Astrocyte of the cerebellum (primary cell): Measurements from ENCODE around the gene BMAL1.

Experiments used
- DNase-seq: peaks from one replicate; pipeline ENCODE4 v3.0.0-alpha.2; 2011; ENCODE audit warnings: low read depth
- H3K4me3 ChIP-seq: 2 replicates; pipeline ENCODE4 v1.5.1; 2011; ENCODE audit warnings: mild to moderate bottlenecking, low read depth, low read length, moderate library complexity
- in situ Hi-C: cut with HindIII; loops from 2 replicates; pipeline ENCODE4 v1.10.0; 2017; ENCODE audit warnings: low sequenced_read_pairs
- TF ChIP-seq, protein P1 (sequence below): IDR thresholded peaks from 2 replicates; pipeline ENCODE4 v1.5.1; 2012; ENCODE audit warnings: low read length, low read depth, moderate library complexity, mild to moderate bottlenecking; ENCODE audit errors: missing control alignments

The BMAL1 gene

DNA sequence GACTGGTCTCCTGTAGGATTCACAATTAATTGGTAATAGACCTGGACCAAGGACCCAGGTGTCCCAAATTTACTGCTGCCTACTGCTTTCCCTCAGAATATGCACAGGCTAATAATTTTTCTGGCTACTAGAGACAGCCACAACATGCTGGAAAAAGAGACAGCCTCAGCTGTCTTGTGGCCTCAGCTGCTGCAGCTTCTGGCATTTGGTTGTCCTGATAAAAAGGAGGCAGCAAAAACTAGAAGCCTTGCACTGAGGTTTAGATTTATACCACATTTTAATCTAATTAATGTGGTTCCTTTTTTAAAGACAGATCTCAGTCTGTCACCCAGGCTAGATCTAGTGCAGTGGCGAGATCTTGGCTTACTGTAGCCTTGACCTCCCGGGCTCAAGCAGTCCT, 95.6 kb downstream of the BMAL1 start:
- DNase-seq, result no peak
- H3K4me3 ChIP-seq, result no peak overlapping the region
- in situ Hi-C loops, result no loop called here
- TF ChIP-seq, protein P1, sequence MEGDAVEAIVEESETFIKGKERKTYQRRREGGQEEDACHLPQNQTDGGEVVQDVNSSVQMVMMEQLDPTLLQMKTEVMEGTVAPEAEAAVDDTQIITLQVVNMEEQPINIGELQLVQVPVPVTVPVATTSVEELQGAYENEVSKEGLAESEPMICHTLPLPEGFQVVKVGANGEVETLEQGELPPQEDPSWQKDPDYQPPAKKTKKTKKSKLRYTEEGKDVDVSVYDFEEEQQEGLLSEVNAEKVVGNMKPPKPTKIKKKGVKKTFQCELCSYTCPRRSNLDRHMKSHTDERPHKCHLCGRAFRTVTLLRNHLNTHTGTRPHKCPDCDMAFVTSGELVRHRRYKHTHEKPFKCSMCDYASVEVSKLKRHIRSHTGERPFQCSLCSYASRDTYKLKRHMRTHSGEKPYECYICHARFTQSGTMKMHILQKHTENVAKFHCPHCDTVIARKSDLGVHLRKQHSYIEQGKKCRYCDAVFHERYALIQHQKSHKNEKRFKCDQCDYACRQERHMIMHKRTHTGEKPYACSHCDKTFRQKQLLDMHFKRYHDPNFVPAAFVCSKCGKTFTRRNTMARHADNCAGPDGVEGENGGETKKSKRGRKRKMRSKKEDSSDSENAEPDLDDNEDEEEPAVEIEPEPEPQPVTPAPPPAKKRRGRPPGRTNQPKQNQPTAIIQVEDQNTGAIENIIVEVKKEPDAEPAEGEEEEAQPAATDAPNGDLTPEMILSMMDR, result no peak

DNA sequence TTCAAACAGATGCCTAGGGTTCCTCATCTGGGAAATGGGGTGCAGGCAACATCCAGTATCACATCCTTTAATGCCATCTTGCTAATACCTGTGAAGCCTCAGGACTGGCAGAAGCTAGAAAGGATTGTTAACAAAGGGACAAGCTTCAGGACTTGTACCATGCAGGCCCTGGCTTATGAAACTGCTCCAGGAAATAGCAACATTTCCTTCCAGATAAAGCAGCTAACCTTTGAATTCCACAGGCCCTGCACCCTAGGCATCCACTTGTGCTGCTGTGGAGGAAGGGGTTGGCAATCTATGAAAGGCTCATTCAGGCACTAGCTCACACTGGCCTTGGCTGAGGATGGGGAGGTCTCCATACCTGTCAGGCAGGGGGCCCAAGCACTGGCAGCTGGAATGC, 98.2 kb downstream of the BMAL1 start:
- DNase-seq, result no peak
- TF ChIP-seq, protein P1, result no peak
- H3K4me3 ChIP-seq, result no peak overlapping the region
- in situ Hi-C loops, result no loop called here

DNA sequence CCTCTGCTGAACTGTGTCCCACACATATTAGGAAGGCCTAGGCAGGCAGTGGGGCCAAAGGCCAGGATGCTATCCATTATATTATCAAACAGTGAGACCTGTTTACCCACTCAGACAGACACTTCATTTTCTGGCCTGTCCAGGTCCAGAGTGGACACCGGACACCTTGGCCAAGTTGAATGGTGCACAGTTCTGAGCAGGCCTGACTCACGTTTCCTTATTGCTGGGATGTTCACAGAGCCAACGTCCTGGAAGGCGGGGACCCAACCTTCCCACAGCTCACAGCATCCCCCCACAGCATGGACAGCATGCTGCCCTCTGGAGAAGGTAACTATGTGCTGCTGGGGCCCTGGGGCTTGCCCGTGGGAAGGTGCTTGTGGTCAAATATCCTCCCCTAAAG, 98.8 kb downstream of the BMAL1 start:
- DNase-seq, result no peak
- TF ChIP-seq, protein P1, result no peak
- H3K4me3 ChIP-seq, result no peak overlapping the region
- in situ Hi-C loops, result no loop called here

DNA sequence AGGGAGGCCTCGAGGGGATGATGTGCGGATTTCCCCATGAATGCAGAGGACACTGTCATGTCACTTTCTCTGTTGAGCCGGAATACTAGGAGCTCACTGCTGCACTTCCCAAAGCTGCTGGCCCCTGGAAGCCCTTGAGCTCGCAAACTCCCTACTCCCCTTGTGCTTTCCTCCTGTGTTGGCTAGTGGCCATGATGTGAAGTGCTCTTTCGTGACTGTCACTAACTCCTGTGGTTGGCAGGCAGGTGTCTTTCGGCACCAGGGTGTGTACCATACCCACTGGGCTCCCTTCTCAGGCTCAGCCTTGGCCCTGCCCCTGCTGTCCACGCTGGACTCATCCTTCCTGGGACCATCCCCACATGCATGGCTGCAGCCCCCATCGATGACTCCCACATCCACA, 99.2 kb downstream of the BMAL1 start:
- in situ Hi-C loops, result no loop called here
- no peak for DNase-seq
- TF ChIP-seq, protein P1, result no peak
- H3K4me3 ChIP-seq, result no peak overlapping the region

DNA sequence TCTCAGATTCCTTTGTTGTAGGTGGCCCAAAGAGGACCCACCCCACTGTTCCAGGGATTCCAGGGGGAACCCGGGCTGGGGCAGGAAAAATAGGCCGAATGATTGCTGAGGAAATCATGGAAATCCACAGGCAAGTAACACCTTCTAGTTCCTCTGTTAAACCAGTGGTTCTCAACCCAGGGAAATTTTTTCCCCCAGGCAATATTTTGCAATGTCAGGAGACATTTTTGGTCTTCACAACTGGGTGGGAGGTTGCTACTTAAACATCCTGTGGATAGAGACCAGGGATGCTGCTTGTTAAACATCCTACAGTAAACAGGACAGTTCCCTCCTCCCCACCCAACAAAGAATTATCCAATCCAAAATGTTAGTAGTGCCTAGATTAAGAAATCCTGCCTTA, 100.7 kb downstream of the BMAL1 start:
- TF ChIP-seq, protein P1, result no peak
- in situ Hi-C loops, result no loop called here
- no peak for DNase-seq
- H3K4me3 ChIP-seq, result no peak overlapping the region

DNA sequence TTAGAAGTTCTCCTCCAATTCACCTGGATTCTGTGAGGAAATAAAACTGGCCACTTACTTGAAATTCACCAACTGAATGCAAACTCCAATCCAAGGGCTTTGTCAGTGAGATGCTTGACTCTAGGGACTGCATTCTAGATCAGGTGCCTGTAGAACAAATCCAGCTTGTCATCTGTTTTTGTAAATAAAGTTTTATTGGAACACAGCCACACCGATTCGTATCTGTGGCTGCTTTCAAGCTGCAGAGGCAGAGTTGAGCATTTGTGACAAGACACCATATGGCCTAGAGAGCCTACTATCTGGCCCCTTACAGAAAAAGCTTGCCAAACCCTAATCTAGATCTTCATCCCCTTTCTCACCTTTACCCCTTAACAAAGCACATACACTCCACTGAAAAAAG, 103.1 kb downstream of the BMAL1 start:
- in situ Hi-C loops, result no loop called here
- no peak for DNase-seq
- no peak overlapping the region for H3K4me3 ChIP-seq
- TF ChIP-seq, protein P1, result no peak

DNA sequence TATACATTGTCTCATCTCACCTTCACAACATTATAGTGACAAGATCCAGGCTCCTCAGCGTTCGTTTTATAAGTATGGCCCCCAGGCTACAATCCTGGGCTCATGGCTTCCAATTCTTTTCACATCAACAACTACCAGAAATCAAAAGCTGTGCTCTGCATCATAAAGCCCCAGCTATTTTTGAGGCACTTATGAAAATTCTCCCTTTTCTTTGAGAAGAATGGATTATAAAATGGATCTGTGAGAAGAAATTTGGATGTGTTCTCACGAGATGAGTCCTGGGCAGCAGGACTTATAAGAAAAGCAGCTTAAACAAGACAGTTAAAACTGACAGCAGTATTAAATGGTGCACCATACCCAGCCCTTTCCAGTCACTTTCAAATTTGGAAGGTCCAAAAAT, 105.2 kb downstream of the BMAL1 start:
- in situ Hi-C loops, result no loop called here
- no peak overlapping the region for H3K4me3 ChIP-seq
- DNase-seq, result no peak
- TF ChIP-seq, protein P1, result no peak
